Limb (tissue), 2 donors: ENCODE results near the gene CCDC9B.

Experiments
- DNase-seq, 2 donors: peaks; one replicate each; pipeline ENCODE4 v3.0.0-alpha.2; 2016; ENCODE audit errors: extremely low spot score in 2 of 2

Gene CCDC9B

DNA sequence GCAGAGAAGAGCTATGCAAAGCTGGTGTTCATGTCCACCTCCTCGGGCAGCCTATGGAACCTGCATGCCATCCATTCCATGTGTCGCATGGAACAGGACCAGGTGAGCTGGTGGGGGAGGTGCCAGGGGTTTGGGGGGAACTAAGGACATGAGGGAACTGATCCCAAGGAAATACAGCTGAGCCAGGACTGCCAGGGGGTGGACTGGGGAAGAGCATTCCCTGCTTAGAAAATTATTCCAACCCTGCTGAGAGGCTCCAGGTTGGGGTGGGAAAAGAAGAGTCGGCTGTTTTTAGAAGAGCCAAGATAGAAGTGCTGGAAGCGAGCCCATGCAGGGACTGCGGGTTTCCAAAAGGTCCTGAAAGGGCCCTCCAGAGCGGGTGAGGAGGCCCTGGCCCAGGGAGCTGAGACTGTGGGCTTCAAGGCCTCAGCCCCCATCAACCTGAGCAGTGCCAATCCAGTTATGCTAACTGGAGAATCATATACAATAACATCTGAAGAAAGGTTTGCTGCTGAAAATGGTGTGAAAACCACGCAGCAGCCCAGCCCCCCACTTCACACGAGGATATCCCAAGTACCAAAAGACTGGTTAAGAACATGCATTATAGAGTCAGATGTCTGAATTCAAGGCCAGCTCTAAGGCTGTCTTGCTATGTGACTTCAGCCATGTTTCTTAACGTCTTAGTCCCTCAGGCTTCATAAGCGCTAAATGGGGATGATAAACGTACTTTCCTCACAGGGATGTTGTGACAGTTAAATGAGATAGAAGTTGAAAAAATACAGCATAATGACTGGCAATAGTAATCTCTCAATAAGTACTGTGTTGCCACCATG, 25.1 kb upstream of the CCDC9B start:
- no peak for DNase-seq

DNA sequence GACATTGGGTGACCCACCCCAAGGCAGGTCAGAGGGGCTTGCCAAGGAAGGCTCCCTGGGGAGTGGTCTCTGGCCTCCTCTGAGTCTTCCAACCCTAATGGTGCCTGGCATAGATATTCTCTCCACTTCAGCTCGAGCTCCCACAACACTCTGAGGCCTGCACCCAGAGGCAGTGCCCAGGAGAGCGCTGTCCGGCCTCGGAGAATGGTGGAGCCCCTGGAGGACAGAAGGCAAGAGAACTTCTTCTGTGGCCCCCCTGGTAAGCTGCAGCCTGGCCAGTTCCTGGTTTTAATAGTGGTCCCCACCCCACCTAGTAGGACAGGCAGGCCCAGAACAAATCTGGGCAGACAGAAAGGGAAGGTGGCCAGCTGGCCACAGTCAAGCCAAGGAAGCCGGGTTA, 24.3 kb upstream of the CCDC9B start:
- no peak for DNase-seq

DNA sequence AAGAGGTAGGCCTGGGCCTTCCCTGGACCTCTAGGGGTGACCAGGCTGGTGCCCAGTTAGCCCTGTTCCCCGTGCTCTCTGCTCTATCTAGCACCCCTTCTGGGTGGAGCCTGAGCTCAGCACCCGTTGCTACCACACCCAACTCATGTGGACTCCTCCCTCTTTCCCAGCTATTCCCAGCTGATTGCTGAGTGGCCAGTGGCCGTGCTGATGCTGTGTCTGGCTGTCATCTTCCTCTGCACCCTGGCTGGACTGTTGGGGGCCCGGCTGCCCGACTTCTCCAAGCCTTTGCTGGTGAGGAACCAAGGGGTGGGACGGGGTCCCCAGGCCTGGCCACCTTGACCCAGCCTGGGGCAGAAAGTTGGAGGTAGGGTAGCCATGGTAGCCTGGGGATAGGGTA, 23.5 kb upstream of the CCDC9B start:
- no peak for DNase-seq

DNA sequence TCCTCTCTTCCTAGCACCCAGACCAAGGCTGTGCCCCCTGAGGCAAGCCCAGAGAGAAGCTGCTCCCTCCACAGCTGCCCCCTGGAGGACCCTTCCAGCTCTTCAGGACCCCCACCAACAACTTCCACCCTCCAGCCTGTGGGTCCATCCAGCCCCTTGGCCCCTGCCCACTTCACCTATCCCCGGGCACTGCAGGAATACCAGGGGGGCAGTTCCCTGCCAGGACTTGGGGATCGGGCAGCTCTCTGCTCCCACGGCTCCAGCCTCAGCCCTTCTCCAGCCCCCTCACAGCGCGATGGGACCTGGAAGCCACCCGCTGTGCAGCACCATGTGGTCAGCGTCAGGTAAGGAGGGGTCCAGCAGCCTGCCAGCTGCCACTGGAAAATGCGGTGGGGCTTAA, 22.9 kb upstream of the CCDC9B start:
- DNase-seq = no peak

DNA sequence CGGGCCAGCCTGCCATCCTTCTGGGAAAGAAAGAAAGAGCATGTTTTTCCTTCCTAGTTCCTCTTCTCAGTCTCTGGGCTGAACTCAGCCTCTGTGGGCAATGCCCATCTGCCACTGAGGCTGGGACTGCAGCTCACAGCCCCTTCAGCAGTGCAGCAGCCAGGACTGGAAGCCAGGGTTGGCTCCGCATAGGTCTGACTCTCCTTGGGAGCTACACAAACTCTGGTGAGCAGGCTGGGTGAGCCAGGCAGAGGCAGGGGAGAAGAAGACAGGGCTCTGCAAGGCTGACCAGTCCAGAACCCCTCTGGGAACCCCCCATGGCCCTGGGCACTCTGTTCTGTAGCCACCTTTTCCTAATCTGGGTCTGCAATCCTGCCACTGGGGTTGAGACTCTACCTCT, 20.9 kb upstream of the CCDC9B start:
- no peak for DNase-seq

DNA sequence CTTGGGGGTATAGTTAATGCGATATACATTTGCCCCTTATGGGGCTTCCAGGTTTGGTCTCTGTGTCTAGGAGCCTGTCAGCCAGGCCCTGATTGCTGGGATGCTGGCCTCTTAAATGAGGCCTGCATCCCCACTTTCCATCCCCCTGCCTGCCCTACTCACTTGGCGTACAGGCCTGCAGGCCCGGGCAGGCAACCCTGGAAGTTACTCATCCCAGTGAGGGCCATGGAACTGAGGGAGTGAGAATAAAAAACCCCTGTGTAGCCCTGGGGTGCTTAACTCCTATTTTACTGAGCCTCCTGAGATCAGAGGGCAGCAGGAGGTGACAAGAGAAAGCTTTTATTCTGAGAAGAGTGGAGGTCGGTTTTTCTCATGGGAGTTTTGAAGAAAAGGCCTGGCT, 19.3 kb upstream of the CCDC9B start:
- no peak for DNase-seq

DNA sequence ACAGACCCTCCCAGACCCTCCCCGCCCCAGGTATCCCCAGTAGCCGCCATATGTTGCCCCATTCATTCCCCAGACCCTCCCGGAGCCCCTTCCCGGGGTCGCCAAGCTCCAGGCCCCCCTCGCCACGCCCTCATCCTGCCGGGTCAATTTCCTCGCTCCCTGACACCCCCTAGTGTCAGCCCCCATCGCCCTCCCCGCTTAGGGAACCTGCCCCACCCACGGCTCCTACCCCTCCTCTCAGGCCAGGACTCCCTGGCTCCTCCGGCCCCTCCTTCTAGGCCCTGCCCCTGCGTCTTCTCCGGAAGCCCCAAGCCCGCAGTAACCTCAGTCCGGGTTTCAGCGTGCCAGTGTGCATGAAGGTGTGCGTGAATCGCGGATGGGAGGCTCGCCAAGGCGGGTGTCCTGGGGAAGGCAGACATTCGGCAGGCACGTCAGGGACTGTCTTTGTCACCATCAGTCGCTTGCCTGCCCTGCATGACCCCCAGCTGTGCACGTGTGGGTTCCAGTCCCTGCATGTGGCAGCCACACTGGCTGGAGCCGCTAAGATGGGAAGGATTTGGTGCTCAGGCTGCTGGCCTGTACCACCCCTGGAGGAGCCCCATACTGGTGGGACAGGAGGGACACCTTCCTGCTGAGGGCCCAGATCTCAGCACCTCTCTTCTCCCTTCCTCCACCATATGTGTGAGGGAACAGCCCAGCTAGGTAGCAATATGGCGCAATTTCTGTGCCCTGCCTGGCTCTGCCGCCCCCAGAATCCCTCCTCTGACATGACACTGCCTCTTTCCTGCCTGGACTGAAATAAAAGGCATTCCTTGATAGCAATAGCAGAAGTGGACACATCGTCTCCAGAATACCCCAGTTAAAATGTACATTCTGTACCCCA, 18.0 kb upstream of the CCDC9B start:
- no peak for DNase-seq

DNA sequence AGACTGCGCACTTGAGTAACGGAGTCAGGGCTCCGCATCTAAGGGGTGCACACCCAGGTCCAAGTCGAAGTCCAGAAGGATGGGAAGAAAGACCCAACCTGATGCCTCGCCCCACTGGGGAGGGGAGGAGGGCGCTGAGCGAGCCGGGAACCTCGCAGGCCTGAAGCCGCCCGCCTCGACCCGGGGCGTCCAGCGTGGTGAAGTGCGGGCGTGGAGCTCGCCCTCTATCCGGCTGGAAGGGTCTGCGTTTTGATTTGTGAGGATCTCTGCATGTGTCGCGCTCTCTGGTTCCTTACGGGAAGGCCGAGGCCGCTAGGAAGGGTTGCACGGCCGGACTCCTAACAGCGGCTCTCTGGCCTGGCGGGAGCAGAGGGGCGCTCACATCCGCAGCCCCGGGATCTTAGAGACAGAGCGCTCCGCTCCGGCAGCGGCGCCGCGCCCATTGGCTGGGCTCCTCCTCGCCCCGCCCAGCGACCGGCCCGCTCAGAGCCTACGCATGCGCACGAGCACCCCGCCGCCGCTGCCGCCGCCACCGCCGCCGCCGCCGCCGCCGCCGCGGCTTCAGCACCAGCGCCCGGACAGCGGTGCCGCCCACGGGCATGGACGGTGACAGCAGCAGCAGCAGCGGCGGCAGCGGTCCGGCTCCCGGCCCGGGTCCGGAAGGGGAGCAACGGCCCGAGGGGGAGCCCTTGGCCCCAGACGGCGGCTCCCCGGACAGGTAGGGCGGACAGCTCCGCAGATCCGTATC, 17.2 kb upstream of the CCDC9B start, which contains the start of gene DISP2:
Gene DISP2, plus strand, starts transcription at position 497 of the 748 bp plus-strand sequence. Its CDS starts 103 bp downstream, at position 600.
- DNase-seq = peak; percentile 90 to 95

DNA sequence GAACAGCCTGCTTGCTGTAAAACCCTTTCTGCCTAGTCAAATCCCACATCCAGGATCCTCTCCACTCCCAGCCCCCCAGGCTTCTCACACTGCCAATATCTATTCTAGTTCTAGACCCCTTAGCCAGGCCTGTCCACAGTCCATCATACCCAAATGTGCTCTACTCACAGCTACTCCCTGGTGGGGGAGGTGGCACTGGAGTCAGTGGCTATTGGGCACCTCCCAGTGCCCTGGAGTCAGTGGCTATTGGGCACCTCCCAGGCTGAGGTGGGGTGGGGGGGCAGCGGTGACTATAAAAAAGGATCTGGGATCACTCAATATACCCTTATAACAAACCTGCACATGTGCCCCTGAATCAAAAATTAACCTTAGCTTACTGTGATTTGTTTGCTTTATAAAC, 16.5 kb upstream of the CCDC9B start:
- DNase-seq = no peak

DNA sequence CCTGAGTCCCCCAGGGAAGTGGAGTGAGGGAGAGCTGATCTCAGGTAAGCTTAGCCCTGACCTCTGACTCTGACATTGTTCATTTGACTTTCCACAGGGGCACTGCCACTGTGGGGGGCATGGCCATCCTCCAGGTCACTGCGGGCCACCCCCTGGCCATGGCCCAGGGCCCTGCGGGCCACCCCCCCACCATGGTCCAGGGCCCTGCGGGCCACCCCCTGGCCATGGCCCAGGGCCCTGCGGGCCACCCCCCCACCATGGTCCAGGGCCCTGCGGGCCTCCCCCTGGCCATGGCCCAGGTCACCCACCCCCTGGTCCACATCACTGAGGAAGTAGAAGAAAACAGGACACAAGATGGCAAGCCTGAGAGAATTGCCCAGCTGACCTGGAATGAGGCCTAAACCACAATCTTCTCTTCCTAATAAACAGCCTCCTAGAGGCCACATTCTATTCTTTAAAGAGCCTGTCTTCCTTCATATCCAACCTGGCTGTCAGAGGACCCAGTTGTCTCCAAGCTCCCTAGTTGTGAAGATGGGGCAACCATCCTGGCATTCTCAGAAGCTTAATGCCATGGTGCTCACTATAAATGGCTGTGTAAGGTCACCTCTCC, 15.3 kb upstream of the CCDC9B start:
- DNase-seq = no peak

DNA sequence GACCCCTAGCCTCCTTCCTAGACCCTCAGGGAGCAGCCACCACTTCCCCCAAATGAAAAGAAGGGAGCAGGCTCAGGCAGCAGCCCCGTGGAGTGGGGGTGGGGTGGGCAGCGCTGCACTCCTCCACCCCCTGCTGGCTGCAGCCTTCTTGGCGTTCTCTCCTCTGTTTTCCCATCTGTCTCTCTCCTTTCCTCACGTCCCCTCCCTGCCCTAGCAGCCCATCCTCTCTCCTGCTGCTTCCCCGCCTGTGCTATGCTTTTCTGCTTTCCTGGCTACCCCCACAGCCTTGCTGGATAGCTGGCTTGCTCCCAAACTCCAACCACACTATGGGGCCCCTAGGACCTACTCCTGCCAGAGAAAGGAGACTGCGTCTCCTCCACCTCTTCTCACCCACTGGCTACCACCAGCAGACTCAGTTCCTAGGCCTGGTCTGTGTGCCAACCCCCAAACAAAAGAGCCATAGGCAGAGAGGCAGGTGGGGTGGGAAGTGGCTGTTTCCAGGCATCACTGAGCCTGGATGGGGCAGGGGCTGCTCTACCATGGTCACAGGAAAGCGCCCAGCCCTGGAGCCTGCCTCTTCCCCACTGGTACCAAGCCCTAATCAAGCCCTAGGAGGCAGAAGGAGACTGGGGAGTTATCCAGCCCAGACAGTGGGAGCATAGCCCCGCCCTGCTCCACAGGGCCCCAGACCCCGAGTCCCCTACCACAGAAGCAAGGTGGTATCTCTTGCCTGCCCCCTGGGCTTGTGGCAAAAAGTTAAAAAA, 13.9 kb upstream of the CCDC9B start:
- peak; percentile 76 to 80 for DNase-seq

DNA sequence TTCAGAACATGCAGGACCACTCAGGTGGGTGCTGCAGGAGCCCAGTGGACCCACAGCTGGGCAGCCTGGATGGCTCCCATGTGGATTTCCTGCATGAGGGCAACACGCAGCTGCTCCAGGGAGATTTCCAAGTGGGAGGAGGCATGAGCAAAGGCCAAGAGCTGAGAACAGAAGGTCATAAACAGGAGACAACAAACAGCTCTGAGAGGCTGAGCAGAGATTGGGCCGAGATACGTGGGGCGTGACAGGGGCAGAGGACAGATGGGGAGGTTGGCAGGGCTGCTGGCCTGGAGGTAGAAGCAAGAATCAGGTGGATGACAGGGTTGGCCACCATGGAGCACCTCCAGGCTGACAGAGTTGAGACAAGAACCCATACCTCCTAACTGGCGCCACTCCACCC, 13.0 kb upstream of the CCDC9B start:
- DNase-seq = no peak

DNA sequence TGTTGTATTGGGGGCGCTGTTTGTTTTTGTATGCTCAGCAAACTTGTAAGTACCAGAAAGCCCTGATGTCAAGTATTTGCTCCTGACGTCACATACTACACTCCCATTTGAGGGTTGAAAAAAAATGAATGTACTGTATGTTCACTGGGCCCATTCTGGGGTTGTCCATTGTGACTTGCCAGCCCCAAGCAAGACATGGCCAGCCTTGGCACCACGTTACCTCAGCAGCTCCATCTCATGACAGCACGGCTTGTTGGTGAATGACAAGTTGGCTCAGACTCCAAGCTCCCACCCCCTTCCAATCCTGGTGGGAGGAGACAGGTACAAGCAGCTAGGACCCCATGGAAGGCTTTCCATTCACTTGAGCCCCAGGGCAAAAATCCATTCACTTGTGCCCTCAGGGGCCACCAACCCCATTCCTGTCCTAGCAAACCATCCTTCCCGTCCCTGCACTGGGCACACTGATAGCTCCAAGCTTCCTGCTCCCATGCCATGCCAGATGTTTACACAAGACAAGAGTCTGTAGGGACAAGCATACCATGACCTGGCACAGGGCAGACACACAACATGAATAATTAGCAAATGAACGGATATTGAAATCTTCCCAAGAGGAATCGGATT, 11.7 kb upstream of the CCDC9B start:
- DNase-seq = no peak

DNA sequence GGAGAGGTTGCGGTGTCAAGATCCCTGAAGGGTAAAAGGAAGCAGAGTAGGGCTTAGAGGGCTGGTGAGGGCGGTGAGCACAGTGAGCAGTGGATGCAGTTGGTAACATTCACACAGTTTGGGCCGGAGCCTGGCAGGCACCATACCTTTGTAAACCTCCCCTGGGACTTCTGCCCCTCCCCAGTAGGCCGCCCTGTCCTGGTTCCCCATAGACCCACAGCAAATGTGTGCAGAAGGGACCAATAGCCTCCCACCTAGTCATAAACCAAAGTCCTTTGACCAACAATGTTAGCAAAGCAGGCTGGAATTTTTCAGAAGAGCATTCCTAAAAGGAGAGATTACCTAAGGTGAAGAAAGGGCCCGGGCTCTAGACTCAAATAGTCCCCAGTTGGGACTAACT, 8.4 kb upstream of the CCDC9B start:
- DNase-seq = no peak

DNA sequence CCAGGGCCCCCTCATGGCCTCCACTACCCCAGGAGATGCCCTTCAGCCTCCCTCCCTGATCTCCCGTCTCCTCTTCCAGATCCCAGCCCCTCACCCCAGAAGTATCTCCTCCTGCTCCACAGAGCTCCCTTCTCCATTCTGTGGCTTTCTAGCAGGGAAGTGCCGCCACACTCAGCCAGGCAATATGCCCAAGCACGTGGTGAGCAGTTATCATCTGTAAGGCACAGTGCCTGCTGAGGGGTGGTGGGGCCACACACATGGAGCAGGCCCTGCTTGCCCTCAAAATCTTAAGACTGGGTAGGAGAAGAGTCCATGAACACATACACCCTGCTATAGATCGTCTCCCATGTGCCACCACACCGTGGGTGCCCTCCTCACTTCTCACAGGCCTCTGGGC, 7.7 kb upstream of the CCDC9B start:
- DNase-seq = no peak

DNA sequence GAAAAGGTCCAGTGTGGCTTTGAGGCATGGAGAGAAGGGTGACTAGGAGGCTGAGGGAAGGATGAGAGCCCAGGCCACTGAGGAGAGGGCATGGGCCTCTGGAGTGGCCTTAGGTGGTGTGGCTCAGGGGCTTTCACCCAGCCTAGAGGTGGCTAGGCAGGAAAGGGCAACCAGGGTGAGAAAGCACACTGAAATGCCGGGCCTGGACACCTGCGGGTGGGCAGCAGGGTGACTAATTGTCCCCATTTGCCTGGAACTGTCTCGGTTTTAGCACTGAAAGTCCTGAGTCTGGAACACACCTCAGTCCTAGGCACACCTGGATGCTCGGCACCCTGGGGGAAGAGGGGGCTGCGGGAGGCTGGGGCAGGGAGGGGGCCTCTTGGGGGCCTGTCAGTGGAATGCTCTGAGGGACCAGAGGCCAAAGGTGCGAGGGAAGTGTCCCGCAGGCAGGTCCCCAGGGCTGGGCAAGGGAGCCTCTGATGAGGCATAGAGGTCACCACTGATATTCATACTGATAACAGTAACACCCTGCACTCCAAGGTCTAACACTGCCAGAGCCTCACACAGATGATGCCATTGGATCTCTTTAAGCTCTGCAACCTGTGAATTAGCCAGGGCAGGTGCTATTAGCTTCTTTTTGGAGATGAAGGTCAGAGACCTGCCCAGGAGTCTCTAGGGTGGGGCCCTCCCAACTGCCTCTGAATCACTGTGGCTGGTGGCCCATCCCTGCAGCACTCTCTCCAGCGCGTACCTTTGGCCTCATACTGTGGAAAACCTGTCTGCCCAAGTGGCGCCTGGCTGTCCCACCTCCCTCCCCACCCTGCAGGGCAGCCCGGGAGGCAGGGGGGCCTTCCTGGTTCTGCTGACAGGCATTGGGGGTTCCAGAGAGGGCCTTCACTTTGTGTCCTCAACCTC, 7.1 kb upstream of the CCDC9B start:
- no peak for DNase-seq

DNA sequence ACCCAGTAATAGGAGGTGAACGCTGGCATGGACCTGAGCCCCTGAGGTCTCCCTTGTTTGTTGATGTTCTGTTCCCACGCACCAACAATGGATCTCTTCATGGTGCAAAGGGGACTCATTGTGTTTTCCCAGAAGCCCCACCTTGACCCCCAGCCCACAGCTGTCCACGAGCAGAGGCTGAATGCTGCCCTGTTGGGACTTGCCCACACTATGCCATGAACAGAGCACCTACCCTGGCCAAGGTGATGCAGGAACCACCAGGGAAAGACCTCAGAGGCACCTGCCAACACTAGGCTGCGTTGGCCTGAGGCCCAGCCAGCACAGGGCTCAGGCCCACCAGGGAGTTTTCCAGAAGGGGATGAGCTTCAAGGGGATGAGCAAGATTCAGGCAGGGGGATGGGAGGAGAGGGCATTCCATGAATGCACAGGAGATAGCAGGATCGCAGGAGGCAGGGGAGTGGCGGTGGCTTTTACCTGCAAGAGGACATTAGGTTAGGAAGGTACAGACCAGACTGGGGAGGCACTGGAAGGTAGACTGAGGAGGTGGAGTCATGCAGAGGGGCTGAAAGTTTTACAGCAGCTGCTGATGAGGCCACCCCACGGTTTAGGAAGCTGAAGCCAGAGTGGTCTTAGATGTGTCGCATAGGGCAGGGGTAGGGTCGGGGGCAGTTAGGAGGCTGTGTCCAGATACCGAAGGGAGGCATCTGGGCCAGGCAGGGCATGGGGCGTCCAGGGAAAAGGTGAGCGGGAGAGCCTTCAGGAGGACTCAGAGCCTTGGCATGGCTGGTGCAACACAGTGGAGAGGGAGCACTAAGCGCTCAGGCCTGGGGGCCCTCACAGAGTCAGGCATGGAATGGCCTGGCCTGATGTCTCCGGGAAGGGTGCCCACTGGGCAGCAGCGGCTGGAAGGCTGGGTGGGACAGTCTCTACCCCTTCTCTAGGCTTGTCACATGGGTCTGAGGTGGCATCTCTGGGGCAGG, 6.1 kb upstream of the CCDC9B start:
- DNase-seq = no peak
